Measurements from ENCODE around the gene DEFB129. TPM values are rescaled to one million over a fixed set of nuclear protein-coding genes. Genes with fewer than 3 reads are reported as not detected.
A peak's percentile ranks its signal among the peaks of the same experiment; 100 is the strongest.

The DEFB129 gene
- total RNA-seq, 6 donors from 2014 or later = not detected

- Histone ChIP-seq H3K4me1 (peaks cover 0 to 13% (median 8%) of the 10 kb centered on the region in 4 donors), H3K27ac (no peak overlapping the region), H3K36me3 (peaks cover 0 to 10% (median 4%) of the 10 kb centered on the region in 4 donors), H3K4me3 (no peak overlapping the region), H3K9me3 (no peaks in the 10 kb centered on the region), H3K27me3 (no peaks in the 10 kb centered on the region)
- TF ChIP-seq POLR2AphosphoS5 (IDR thresholded peaks at IDR 0.05) = no peak
- no peak for TF ChIP-seq POLR2A (IDR thresholded peaks at IDR 0.05)
- TF ChIP-seq EP300 (IDR thresholded peaks at IDR 0.05) = no peak
- no peak for TF ChIP-seq CTCF (IDR thresholded peaks at IDR 0.05)
- ATAC-seq (ENCODE audit: low FRiP score in 2 of 2) (no peak), DNase-seq (no peak)
- WGBS, 2 donors = 85 to 86% methylated on average over 4 of the region's 4 CpGs
Measured at GRCh38 chr20:271069-271468, 44.0 kb downstream of the DEFB129 start.

- DNase-seq (no peak), ATAC-seq (ENCODE audit: low FRiP score in 2 of 2) (no peak)
- TF ChIP-seq EP300 (IDR thresholded peaks at IDR 0.05) (no peak), POLR2AphosphoS5 (IDR thresholded peaks at IDR 0.05) (no peak), POLR2A (IDR thresholded peaks at IDR 0.05) (no peak)
- H3K36me3 ChIP-seq = peaks cover 0 to 14% (median 6%) of the 10 kb centered on the region in 4 donors
- H3K27ac ChIP-seq = no peak overlapping the region
- no peak overlapping the region for H3K4me3 ChIP-seq
- no peaks in the 10 kb centered on the region for H3K9me3 ChIP-seq
- H3K4me1 ChIP-seq = peaks cover 0 to 9% (median 6%) of the 10 kb centered on the region in 4 donors
- no peaks in the 10 kb centered on the region for H3K27me3 ChIP-seq
Measured at GRCh38 chr20:271528-271927, 44.5 kb downstream of the DEFB129 start.

GRCh38 chr20:272718-273117 lies 45.7 kb downstream of the DEFB129 start:
- ATAC-seq (ENCODE audit: low FRiP score in 2 of 2) (no peak), DNase-seq (no peak)

GRCh38 chr20:273884-274283 lies 46.8 kb downstream of the DEFB129 start:
- WGBS, 2 donors = 82 to 88% methylated on average over 3 of the region's 3 CpGs
- no peak overlapping the region for H3K27ac ChIP-seq
- no peak overlapping the region for H3K4me3 ChIP-seq
- no peaks in the 10 kb centered on the region for H3K9me3 ChIP-seq
- ATAC-seq (ENCODE audit: low FRiP score in 2 of 2) = no peak
- H3K27me3 ChIP-seq = no peaks in the 10 kb centered on the region
- peaks cover 5 to 34% (median 14%) of the 10 kb centered on the region in 4 donors for H3K36me3 ChIP-seq
- no peaks in the 10 kb centered on the region for H3K4me1 ChIP-seq
- no peak for TF ChIP-seq POLR2A (IDR thresholded peaks at IDR 0.05)
- TF ChIP-seq POLR2AphosphoS5 (IDR thresholded peaks at IDR 0.05) = no peak
- TF ChIP-seq EP300 (IDR thresholded peaks at IDR 0.05) = no peak
- TF ChIP-seq CTCF (IDR thresholded peaks at IDR 0.05) = no peak
- no peak for DNase-seq

More at GRCh38 chr20:272718-273117, 45.7 kb downstream of the DEFB129 start:
- Histone ChIP-seq H3K27ac (no peak overlapping the region), H3K4me3 (no peak overlapping the region), H3K9me3 (no peaks in the 10 kb centered on the region), H3K27me3 (no peaks in the 10 kb centered on the region), H3K4me1 (no peaks in the 10 kb centered on the region), H3K36me3 (peaks cover 5 to 26% (median 10%) of the 10 kb centered on the region in 4 donors)
- TF ChIP-seq CTCF (IDR thresholded peaks at IDR 0.05) (no peak), POLR2A (IDR thresholded peaks at IDR 0.05) (no peak), EP300 (IDR thresholded peaks at IDR 0.05) (no peak), POLR2AphosphoS5 (IDR thresholded peaks at IDR 0.05) (no peak)

GRCh38 chr20:275791-276190 lies 48.7 kb downstream of the DEFB129 start:
- TF ChIP-seq EP300 (IDR thresholded peaks at IDR 0.05) (no peak), CTCF (IDR thresholded peaks at IDR 0.05) (no peak), POLR2AphosphoS5 (IDR thresholded peaks at IDR 0.05) (no peak), POLR2A (IDR thresholded peaks at IDR 0.05) (no peak)
- no peak overlapping the region for H3K4me3 ChIP-seq
- H3K9me3 ChIP-seq = no peaks in the 10 kb centered on the region
- H3K36me3 ChIP-seq = peaks cover 6 to 40% (median 19%) of the 10 kb centered on the region in 4 donors
- WGBS, 2 donors = 92 to 94% methylated on average over 5 to 7 of the region's 7 CpGs
- DNase-seq = no peak
- H3K27ac ChIP-seq = no peak overlapping the region
- peak in 1 of 2 donors; percentile 41 for ATAC-seq (ENCODE audit: low FRiP score in 2 of 2)
- no peaks in the 10 kb centered on the region for H3K4me1 ChIP-seq
- no peaks in the 10 kb centered on the region for H3K27me3 ChIP-seq
